Sigmoid colon (tissue), 7 donors: ENCODE measurements around the gene IFI27L2. TPM values are rescaled to one million over a fixed set of nuclear protein-coding genes. Genes with fewer than 3 reads are reported as not detected.
A peak's percentile ranks its signal among the peaks of the same experiment; 100 is the strongest.

Experiments
- DNase-seq: peaks from one replicate; pipeline ENCODE4 v3.0.0-alpha.2; 2019
- H3K27ac ChIP-seq, 4 donors: fragments of 200-600 bp; sonication (generic); one replicate each; pipeline ENCODE4 v1.5.1; 2016 to 2019; ENCODE audit warnings: mild to moderate bottlenecking in 1 of 4
- H3K27me3 ChIP-seq, 3 donors: fragments of 200-600 bp; sonication (generic); one replicate each; pipeline ENCODE4 v1.5.1; 2019; ENCODE audit warnings: mild to moderate bottlenecking in 1 of 3
- H3K36me3 ChIP-seq, 4 donors: fragments of 200-600 bp; sonication (generic); one replicate each; pipeline ENCODE4 v1.5.1; 2016 to 2019
- H3K4me1 ChIP-seq, 4 donors: fragments of 200-600 bp; sonication (generic); one replicate each; pipeline ENCODE4 v1.5.1; 2017 to 2019
- H3K4me3 ChIP-seq, 4 donors: fragments of 200-600 bp; sonication (generic); one replicate each; pipeline ENCODE4 v1.5.1; 2017 to 2019; ENCODE audit warnings: mild to moderate bottlenecking in 2 of 4, moderate library complexity in 1 of 4
- H3K9me3 ChIP-seq, 4 donors: fragments of 200-600 bp in 3 of 4; sonication (generic) in 3 of 4; one replicate each; pipeline versions ENCODE4 v1.5.1 to v1.6.1; 2013 to 2019
- CTCF ChIP-seq, 4 experiments: fragments of 450-650 bp in 3 of 4; fragments of 200-600 bp in 1 of 4; IDR thresholded peaks; one replicate each; pipeline ENCODE4 v1.5.1; 2016 to 2019; ENCODE audit warnings: antibody characterized with exemption in 4 of 4, mild to moderate bottlenecking in 3 of 4, moderate library complexity in 2 of 4
- EP300 ChIP-seq, 4 donors: sonication (generic); formaldehyde crosslinking; IDR thresholded peaks; one replicate each; pipeline ENCODE4 v1.6.1; 2017; ENCODE audit warnings: antibody characterized with exemption in 4 of 4
- POLR2A ChIP-seq, 2 donors: fragments of 450-650 bp; IDR thresholded peaks; one replicate each; pipeline ENCODE4 v1.6.1; 2016; ENCODE audit warnings: antibody characterized with exemption in 2 of 2, mild to moderate bottlenecking in 2 of 2, moderate library complexity in 2 of 2
- POLR2AphosphoS5 ChIP-seq, 4 donors: sonication (generic); formaldehyde crosslinking; IDR thresholded peaks; one replicate each; pipeline ENCODE4 v1.6.1; 2017; ENCODE audit warnings: antibody characterized with exemption in 4 of 4
- WGBS, 2 donors: extraction: QIAGEN DNeasy Blood & Tissue Kit; methylation state at CpG; one replicate each; pipeline ENCODE4 v1.1.7; 2013; 5-methylcytosine and 5-hydroxymethylcytosine counted together
- intact Hi-C: fragments of 100-400 bp; cut with DNase I; formaldehyde crosslinking; loops from one replicate; pipeline ENCODE4 v1.15.1; 2023
- polyA plus RNA-seq, 3 donors: library from polyadenylated mRNA; stranded (reverse); fragments of 200-250 nt; gene quantifications; one replicate each; pipeline ENCODE4 v1.2.3, GENCODE V29; 2013
- total RNA-seq, 4 donors: library from RNA; depleted of rRNA; stranded (reverse); fragments of >200 nt; gene quantifications; one replicate each; pipeline ENCODE4 v1.1.0, GENCODE V29; 2016
- donor health status: healthy with polysubstance abuse.
- donor health status: Bipolar disorder and iron deficiency.
- donor health status: healthy.

Gene IFI27L2
- total and polyA plus RNA-seq, 7 donors = 47.9 to 145 (median 84.7) TPM

DNA sequence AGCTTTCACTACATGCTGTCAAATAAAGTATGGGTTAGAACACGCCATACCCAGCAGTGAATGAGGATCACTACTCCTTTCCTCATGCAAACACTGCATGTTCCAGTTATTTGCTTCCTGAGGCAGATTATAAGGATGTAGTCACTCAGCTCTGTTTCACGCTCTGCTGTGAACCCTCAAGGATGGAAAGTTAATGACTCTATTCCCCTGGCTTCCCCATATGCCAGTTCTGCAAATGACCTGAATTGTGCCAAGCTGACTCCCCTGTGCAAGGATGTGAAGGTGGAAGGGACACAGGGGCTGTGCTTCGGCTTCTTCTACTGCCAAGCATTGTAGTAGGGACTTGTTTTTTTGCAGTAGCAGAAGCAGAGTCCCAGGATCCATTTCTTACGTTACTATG lies 41.5 kb downstream of the IFI27L2 start:
- WGBS, 2 donors = 71 to 75% methylated on average over 4 of the region's 4 CpGs
- Histone ChIP-seq H3K4me1 (no peaks in the 10 kb centered on the region), H3K27me3 (no peaks in the 10 kb centered on the region), H3K4me3 (no peak overlapping the region), H3K9me3 (no peaks in the 10 kb centered on the region), H3K27ac (no peak overlapping the region), H3K36me3 (no peaks in the 10 kb centered on the region)
- intact Hi-C loops = no loop called here
- TF ChIP-seq EP300 (IDR thresholded peaks at IDR 0.05) = no peak
- TF ChIP-seq POLR2A (IDR thresholded peaks at IDR 0.05) = no peak
- no peak for TF ChIP-seq POLR2AphosphoS5 (IDR thresholded peaks at IDR 0.05)
- no peak for TF ChIP-seq CTCF (IDR thresholded peaks at IDR 0.05)
- DNase-seq = no peak

DNA sequence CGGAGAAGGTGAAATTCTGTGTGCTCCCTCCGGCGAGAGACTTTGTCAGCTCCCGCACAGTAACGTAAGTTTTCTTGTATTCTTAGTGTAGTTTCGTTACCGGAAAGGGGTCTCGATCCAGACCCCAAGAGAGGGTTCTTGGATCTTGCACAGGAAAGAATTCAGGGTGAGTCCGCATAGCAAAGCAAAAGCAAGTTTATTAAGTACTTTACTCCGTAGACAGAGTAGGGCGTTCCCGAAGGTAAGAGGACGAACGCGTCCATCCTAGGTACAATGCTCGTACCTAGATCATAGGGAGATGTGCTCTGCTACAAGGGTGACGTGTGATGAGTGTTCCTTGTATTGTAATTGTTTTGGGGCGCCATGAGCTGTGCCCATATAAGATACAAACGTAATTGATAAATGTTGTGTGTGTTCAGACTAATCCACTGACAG lies 48.0 kb downstream of the IFI27L2 start:
- 0 to 1% methylated on average over 19 of the region's 19 CpGs for WGBS, 2 donors
- H3K27me3 ChIP-seq = no peaks in the 10 kb centered on the region
- H3K4me1 ChIP-seq = peaks cover 0 to 47% (median 40%) of the 10 kb centered on the region in 4 donors
- peak overlapping the region; percentile 88 to 98 (median 92) for H3K4me3 ChIP-seq
- TF ChIP-seq CTCF (IDR thresholded peaks at IDR 0.05) (no peak), POLR2A (IDR thresholded peaks at IDR 0.05) (no peak), POLR2AphosphoS5 (IDR thresholded peaks at IDR 0.05) (no peak), EP300 (IDR thresholded peaks at IDR 0.05) (no peak)
- peak overlapping the region; percentile 88 to 97 (median 95) for H3K27ac ChIP-seq
- intact Hi-C loops = loop anchor here (2.0 kb wide), 2 partner anchors 47 to 93 kb away; partner anchors contain the start of genes IFI27L2 and PPP4R4
- DNase-seq = no peak
- peaks cover 0 to 22% (median 7%) of the 10 kb centered on the region in 4 donors for H3K36me3 ChIP-seq
- no peaks in the 10 kb centered on the region for H3K9me3 ChIP-seq

GRCh38 chr14:94080621-94081385 lies 48.6 kb downstream of the IFI27L2 start, which contains the start of the genes DDX24 and IFI27L1:
Gene DDX24 (minus strand): TSS chr14:94081202. CDS start chr14:94079742, 1,460 bp downstream.
Gene IFI27L1 (plus strand): TSS chr14:94081310. CDS start chr14:94096938, 15,628 bp downstream.
- peak; percentile 98 for DNase-seq
- peak; percentile 99 to 100 (median 99) for TF ChIP-seq POLR2AphosphoS5 (IDR thresholded peaks at IDR 0.05)
- peak; percentile 95 to 99 for TF ChIP-seq POLR2A (IDR thresholded peaks at IDR 0.05)
- TF ChIP-seq EP300 (IDR thresholded peaks at IDR 0.05) = no peak
- H3K27me3 ChIP-seq = no peaks in the 10 kb centered on the region
- no peaks in the 10 kb centered on the region for H3K9me3 ChIP-seq
- peak within 1 kb of the TSS; percentile 88 to 98 (median 92) for H3K4me3 ChIP-seq
- peaks cover 0 to 53% (median 45%) of the 10 kb centered on the region in 4 donors for H3K4me1 ChIP-seq
- H3K27ac ChIP-seq = peak within 1 kb of the TSS; percentile 88 to 97 (median 95)
- H3K36me3 ChIP-seq = peaks cover 0 to 22% (median 7%) of the 10 kb centered on the region in 4 donors
- intact Hi-C loops = loop anchor here (2.0 kb wide), 2 partner anchors 48 to 94 kb away; partner anchors contain the start of genes IFI27L2 and PPP4R4
- 0% methylated on average over 77 of the region's 77 CpGs for WGBS, 2 donors

DNA sequence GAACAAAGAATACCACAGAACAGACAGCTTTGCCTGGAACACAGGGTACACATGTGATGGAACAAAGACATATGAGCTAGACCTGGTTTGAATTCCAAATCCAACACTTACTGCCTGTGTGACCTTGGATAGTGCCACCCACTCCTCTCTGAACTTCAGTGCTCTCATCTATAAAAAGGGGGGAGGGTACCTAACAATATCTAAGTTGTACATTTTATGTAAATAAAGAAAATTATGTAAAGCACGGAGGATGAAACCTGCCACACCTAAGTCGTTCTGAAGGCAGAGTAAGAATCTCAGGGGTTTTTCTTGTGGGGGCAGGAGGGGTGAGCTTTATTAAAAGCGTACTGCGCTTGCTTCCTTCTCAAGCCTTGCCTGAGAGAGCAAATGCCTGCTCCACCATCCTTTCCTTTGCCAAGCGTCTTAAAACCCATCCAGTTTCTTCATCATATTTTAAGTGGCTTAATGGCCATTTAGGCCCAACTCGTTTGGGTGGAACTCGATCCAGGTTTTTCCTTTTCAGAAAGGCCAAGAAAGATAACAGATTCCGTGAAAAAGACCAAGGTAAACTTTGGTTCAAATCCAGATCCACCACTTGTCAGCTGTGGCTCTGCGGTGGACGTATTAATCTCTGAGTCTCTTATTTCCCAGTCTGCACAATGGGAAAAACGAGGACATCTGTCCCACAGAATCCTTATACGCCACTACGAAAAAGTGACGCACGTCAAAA lies 49.3 kb downstream of the IFI27L2 start:
- peak overlapping the region; percentile 88 to 97 (median 95) for H3K27ac ChIP-seq

DNA sequence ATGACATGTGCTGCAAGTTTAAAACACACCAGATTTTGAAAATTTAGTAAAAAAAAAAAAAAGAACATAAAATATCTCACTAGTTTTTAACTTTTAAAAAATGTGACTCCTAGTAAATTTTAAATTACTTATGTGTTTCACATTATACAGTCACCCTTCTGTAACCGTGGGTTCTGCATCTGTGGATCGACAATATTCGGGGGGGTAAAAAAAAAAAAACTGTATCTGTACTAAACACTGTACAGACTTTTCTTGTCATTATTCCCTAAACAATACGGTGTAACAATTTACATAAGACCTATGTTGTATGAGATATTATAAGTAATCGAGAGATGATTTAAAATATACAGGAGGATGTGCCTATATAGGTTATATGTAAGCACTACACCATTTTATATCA lies 51.6 kb downstream of the IFI27L2 start:
- no peak for TF ChIP-seq CTCF (IDR thresholded peaks at IDR 0.05)
- TF ChIP-seq POLR2AphosphoS5 (IDR thresholded peaks at IDR 0.05) = no peak
- TF ChIP-seq EP300 (IDR thresholded peaks at IDR 0.05) = no peak
- no peak for TF ChIP-seq POLR2A (IDR thresholded peaks at IDR 0.05)
- H3K27me3 ChIP-seq = no peaks in the 10 kb centered on the region
- peak overlapping the region in 1 of 4 donors; percentile 5 for H3K27ac ChIP-seq
- peaks cover 0 to 58% (median 47%) of the 10 kb centered on the region in 4 donors for H3K4me1 ChIP-seq
- H3K9me3 ChIP-seq = peaks cover 0 to 7% (median 0%) of the 10 kb centered on the region in 4 donors
- intact Hi-C loops = no loop called here
- 84 to 85% methylated on average over 5 of the region's 5 CpGs for WGBS, 2 donors
- no peak for DNase-seq
- H3K36me3 ChIP-seq = peaks cover 0 to 26% (median 7%) of the 10 kb centered on the region in 4 donors
- peak overlapping the region; percentile 88 to 98 (median 92) for H3K4me3 ChIP-seq

More for the DNA sequence above, 49.3 kb downstream of the IFI27L2 start:
- no peaks in the 10 kb centered on the region for H3K27me3 ChIP-seq
- peak overlapping the region; percentile 88 to 98 (median 92) for H3K4me3 ChIP-seq
- TF ChIP-seq POLR2A (IDR thresholded peaks at IDR 0.05) (no peak), POLR2AphosphoS5 (IDR thresholded peaks at IDR 0.05) (peak in 1 of 4 donors; percentile 2)
- no peak for DNase-seq
- intact Hi-C loops = loop anchor here (2.0 kb wide), 2 partner anchors 49 to 95 kb away; partner anchors contain the start of genes IFI27L2 and PPP4R4
- no peaks in the 10 kb centered on the region for H3K9me3 ChIP-seq
- H3K4me1 ChIP-seq = peaks cover 0 to 58% (median 47%) of the 10 kb centered on the region in 4 donors
- H3K36me3 ChIP-seq = peaks cover 0 to 22% (median 7%) of the 10 kb centered on the region in 4 donors
- 3% methylated on average over 15 of the region's 15 CpGs for WGBS, 2 donors
